HG03342 (cell line): ENCODE results near the gene ICA1.
"Not testable (repeated sequence)": the region's sequence is repeated elsewhere in the genome, so short reads cannot be mapped to it uniquely, and the experiment has no call there.

ENCODE experiments used
- ATAC-seq: cut with Tn5 transposase; IDR thresholded peaks from one replicate; pipeline ENCODE4 v1.9.1; 2021; ENCODE audit warnings: mild to moderate bottlenecking, moderate library complexity; ENCODE audit not compliant: unreplicated experiment

ICA1 gene

GRCh38 chr7:8271960-8272359 is 10.0 kb upstream of the ICA1 start:
- ATAC-seq = no peak

GRCh38 chr7:8263048-8263447 is 1.1 kb upstream of the ICA1 start:
- no peak for ATAC-seq

- ATAC-seq = peak; percentile 11
These were observed 884 bp downstream of the ICA1 start for GRCh38 chr7:8260871-8261694.

GRCh38 chr7:8259586-8260222 is 2.3 kb downstream of the ICA1 start:
- ATAC-seq = no peak

GRCh38 chr7:8258734-8259133 is 3.2 kb downstream of the ICA1 start:
- no peak for ATAC-seq

GRCh38 chr7:8258166-8258565 is 3.8 kb downstream of the ICA1 start:
- no peak for ATAC-seq

GRCh38 chr7:8255680-8256655 is 6.0 kb downstream of the ICA1 start:
- ATAC-seq = no peak

- no peak for ATAC-seq
These were observed 7.3 kb downstream of the ICA1 start for GRCh38 chr7:8254667-8255066.

- no peak for ATAC-seq
These were observed 7.8 kb downstream of the ICA1 start for GRCh38 chr7:8254215-8254614.

GRCh38 chr7:8251195-8251594 is 10.8 kb downstream of the ICA1 start:
- no peak for ATAC-seq

- no peak for ATAC-seq
These were observed 11.4 kb downstream of the ICA1 start for GRCh38 chr7:8250547-8250946.

GRCh38 chr7:8249121-8249520 is 12.8 kb downstream of the ICA1 start:
- no peak for ATAC-seq

- no peak for ATAC-seq
These were observed 15.9 kb downstream of the ICA1 start for GRCh38 chr7:8246020-8246419.

GRCh38 chr7:8245032-8245431 is 16.9 kb downstream of the ICA1 start:
- ATAC-seq = not testable (repeated sequence)

GRCh38 chr7:8243059-8243458 is 18.9 kb downstream of the ICA1 start:
- not testable (repeated sequence) for ATAC-seq

- ATAC-seq = not testable (repeated sequence)
These were observed 22.1 kb downstream of the ICA1 start for GRCh38 chr7:8239702-8240362.

GRCh38 chr7:8236780-8237407 is 25.1 kb downstream of the ICA1 start:
- ATAC-seq = no peak

GRCh38 chr7:8232999-8233847 is 28.7 kb downstream of the ICA1 start:
- ATAC-seq = no peak

- no peak for ATAC-seq
These were observed 32.0 kb downstream of the ICA1 start for GRCh38 chr7:8229927-8230326.
